ENCODE data around the gene DPRX. TPM values are rescaled to one million over a fixed set of nuclear protein-coding genes. Genes with fewer than 3 reads are reported as not detected.

The DPRX gene
- total and polyA plus RNA-seq, 2 of the 13 experiments (the other 11 are each of a cell fraction or from before 2014, with no cell fraction given): not detected

- TF ChIP-seq PCBP1 (IDR thresholded peaks at IDR 0.05; ENCODE audit: borderline replicate concordance, low read depth, low read length): no peak
Observed at GRCh38 chr19:53612762-53613526, 18.9 kb upstream of the DPRX start (continued).

GRCh38 chr19:53621885-53622740 is 9.7 kb upstream of the DPRX start:
- WGBS (ENCODE audit: low lambda C conversion rate): 69% methylated on average over 8 of the region's 8 CpGs
- peak; percentile 53 for TF ChIP-seq GATAD2A (CRISPR knock-in tag; IDR thresholded peaks at IDR 0.05)
- TF ChIP-seq ZNF557 (CRISPR knock-in tag; IDR thresholded peaks at IDR 0.05): no peak
- no peak for TF ChIP-seq YEATS4 (CRISPR knock-in tag; IDR thresholded peaks at IDR 0.05; ENCODE audit: borderline replicate concordance)
- TF ChIP-seq SP4 (CRISPR knock-in tag; IDR thresholded peaks at IDR 0.05): no peak
- TF ChIP-seq ISX (CRISPR knock-in tag; conservative IDR thresholded peaks at IDR 0.05): no peak
- TF ChIP-seq ATF7-NPFF (CRISPR knock-in tag; IDR thresholded peaks at IDR 0.05; ENCODE audit: low read depth): no peak
- no peak for TF ChIP-seq SRY (CRISPR knock-in tag; IDR thresholded peaks at IDR 0.05)
- no peak for TF ChIP-seq CTCF (CRISPR knock-in tag; IDR thresholded peaks at IDR 0.05)
- no peak for TF ChIP-seq MYPOP (CRISPR knock-in tag; IDR thresholded peaks at IDR 0.05)
- TF ChIP-seq MED1 (CRISPR knock-in tag; IDR thresholded peaks at IDR 0.05): 0 out of 2 replicates have a peak, but pooled peaks have one; percentile 20
- TF ChIP-seq CENPT (CRISPR knock-in tag; IDR thresholded peaks at IDR 0.05; ENCODE audit: low read depth): no peak
- no peak for TF ChIP-seq BCL6 (CRISPR knock-in tag; IDR thresholded peaks at IDR 0.05)
- TF ChIP-seq EP300 (IDR thresholded peaks at IDR 0.05; ENCODE audit: low read depth in 2 of 2, low read length in 2 of 2): 0 out of 4 replicates have a peak, but pooled peaks of 1 of the 2 experiments have one; percentile 2
- TF ChIP-seq EP300 (CRISPR knock-in tag; IDR thresholded peaks at IDR 0.05; ENCODE audit: borderline replicate concordance): no peak
- no peak for TF ChIP-seq DMTF1 (CRISPR knock-in tag; IDR thresholded peaks at IDR 0.05)
- TF ChIP-seq ZNF652 (CRISPR knock-in tag; IDR thresholded peaks at IDR 0.05; ENCODE audit: borderline replicate concordance, low read depth): peak; percentile 67

More at GRCh38 chr19:53621885-53622740, 9.7 kb upstream of the DPRX start:
- FAIRE-seq (peak; percentile 57), DNase-seq (ENCODE audit: low spot score) (peak; percentile 56), ATAC-seq (no peak)
- H4K20me1 ChIP-seq (ENCODE audit: insufficient read depth, low read length): no peaks in the 10 kb centered on the region
- no TSS peak for BruUV-seq (replicated peaks)
- intact Hi-C loops (cut with micrococcal nuclease; ENCODE audit: unreplicated experiment): no loop called here
- POLR2A ChIA-PET: no interaction called here
- no peaks in the 10 kb centered on the region for H3K79me2 ChIP-seq (ENCODE audit: insufficient read depth, low read length)
- in situ Hi-C loops (cut with HindIII; ENCODE audit: extremely low pct_ligation_motif_present, low pct_unique_long_range_greater_than_20kb): no loop called here
- H3K4me2 ChIP-seq (ENCODE audit: low read depth, low read length): no peak overlapping the region
- no peak overlapping the region for H3K4me3 ChIP-seq (replicated peaks in 1 of 3; ENCODE audit: insufficient read depth in 1 of 3, low read depth in 2 of 3, low read length in 3 of 3)
- CTCF ChIA-PET (ENCODE audit: low intra/inter-chr PET ratio, low total read pairs): no interaction called here
- H2AFZ ChIP-seq (ENCODE audit: low read length): no peak overlapping the region
- 0 out of 2 replicates have a peak overlapping the region, but pooled peaks have one; percentile 0 for H3K9ac ChIP-seq (ENCODE audit: insufficient read depth, low read depth, low read length)
- no peaks in the 10 kb centered on the region for H3K36me3 ChIP-seq (replicated peaks in 1 of 2; ENCODE audit: control insufficient read depth in 1 of 2, insufficient read depth in 2 of 2, low read length in 2 of 2)
- no peaks in the 10 kb centered on the region for H3K27me3 ChIP-seq (ENCODE audit: control insufficient read depth in 1 of 2, insufficient read depth in 2 of 2, low read length in 2 of 2)
- no peaks in the 10 kb centered on the region for H3K9me3 ChIP-seq (ENCODE audit: low read length)
- peaks cover 73% of the 10 kb centered on the region for H3K4me1 ChIP-seq (ENCODE audit: insufficient read depth, low read length)
- peak overlapping the region; percentile 85 for H3K27ac ChIP-seq (ENCODE audit: extremely low read length, insufficient read depth, low read length)
